ENCODE data around the gene PDLIM4. TPM values are rescaled to one million over a fixed set of nuclear protein-coding genes. Genes with fewer than 3 reads are reported as not detected.

The PDLIM4 gene
- total and polyA plus RNA-seq, 3 donors from 2014 or later: 11.8 to 20.5 (median 18.5) TPM

DNA sequence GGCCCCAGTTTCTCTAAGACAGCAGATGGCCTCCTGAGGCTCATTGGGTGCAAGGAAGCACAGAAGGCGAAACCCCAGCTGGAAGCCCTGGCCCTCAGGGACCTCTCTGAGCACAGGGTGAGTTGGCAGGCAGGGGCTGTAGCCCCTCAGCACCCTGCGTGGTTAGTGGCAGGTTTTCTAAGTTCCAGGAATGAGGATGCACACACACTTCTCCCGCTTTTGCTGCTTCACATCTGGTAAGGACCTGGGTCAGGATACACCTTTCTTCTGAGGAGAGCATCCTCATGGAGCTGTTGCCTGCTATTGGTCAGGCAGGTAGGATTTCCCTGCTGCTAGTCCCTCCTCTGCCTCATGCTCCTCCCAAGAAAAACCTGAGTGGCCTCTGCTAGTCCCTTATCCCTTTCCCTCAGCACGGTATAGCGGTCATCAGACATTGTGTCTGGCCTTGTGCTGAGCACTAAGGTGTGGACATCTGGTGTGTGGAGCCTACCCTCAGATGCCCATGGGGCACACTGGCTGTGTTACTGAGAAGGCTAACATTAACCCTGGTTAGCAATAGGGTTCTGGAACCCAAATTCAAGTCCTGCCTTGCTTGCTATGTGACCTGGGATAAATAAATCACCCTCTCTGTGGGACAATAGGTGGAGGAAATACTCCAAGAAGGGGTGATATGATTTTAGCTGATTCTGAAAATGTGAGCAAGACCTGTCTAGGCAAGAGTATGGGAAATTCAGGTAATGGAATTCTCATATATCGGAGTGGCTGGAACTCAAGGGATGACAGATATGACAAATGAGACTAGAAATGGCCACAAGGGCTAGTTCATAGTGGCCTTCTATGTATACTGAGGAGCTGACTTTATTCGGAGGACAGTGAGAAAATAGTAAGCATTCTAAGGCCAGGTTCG, 38.3 kb downstream of the PDLIM4 start:
- Histone ChIP-seq H3K4me1 (peaks cover 10% of the 10 kb centered on the region), H3K27me3 (no peaks in the 10 kb centered on the region), H3K27ac (no peak overlapping the region), H3K9me3 (no peaks in the 10 kb centered on the region), H3K36me3 (ENCODE audit: low read depth, missing control alignments) (no peaks in the 10 kb centered on the region), H3K4me3 (no peak overlapping the region)
- 75 to 89% methylated on average over 8 of the region's 8 CpGs for WGBS, 2 donors
- TF ChIP-seq CTCF (IDR thresholded peaks at IDR 0.05) (no peak), POLR2A (IDR thresholded peaks at IDR 0.05) (no peak)
- intact Hi-C loops (cut with DNase I; ENCODE audit: low total_unique reads): no loop called here
- no peak for DNase-seq

GRCh38 chr5:132296412-132297016, 39.0 kb downstream of the PDLIM4 start:
- Histone ChIP-seq H3K36me3 (ENCODE audit: low read depth, missing control alignments) (no peaks in the 10 kb centered on the region), H3K4me3 (no peak overlapping the region), H3K4me1 (peaks cover 10% of the 10 kb centered on the region), H3K27me3 (no peaks in the 10 kb centered on the region), H3K27ac (no peak overlapping the region), H3K9me3 (no peaks in the 10 kb centered on the region)
- DNase-seq: no peak
- TF ChIP-seq CTCF (IDR thresholded peaks at IDR 0.05) (no peak), POLR2A (IDR thresholded peaks at IDR 0.05) (no peak)
- 82 to 87% methylated on average over 6 to 8 of the region's 8 CpGs for WGBS, 2 donors
- intact Hi-C loops (cut with DNase I; ENCODE audit: low total_unique reads): no loop called here

DNA sequence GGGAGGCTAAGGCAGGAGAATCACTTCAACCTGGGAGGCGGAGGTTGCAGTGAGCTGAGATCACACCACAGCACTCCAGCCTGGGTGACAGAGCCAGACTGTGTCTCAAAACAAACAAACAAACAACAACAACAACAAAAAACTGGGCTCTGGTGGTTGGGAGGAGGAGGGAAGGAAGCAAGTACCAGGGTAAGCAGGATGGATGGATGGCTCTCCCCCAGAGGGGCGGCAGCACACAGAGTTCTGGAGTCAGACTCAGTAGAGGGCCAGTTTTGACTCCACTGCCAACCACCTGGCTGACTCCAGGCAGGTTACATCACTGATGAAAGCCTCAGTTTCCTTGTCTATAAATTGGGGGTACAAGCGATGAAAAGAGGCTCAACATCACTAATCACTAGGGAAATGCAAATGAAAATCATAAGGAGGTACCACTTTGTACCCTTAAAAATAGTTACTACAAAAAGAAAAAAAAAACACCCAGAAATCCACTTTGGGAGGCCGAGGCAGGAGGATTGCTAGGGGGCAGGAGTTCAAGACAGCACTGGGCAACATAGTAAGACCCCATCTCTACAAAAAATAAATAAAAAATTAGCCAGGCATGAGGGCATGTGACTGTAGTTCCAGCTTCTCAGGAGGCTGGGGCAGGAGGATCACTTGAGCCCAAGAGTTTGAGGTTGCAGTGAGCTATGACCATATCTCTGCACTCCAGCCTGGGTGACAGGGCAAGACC, 39.9 kb downstream of the PDLIM4 start:
- no peak overlapping the region for H3K27ac ChIP-seq
- intact Hi-C loops (cut with DNase I; ENCODE audit: low total_unique reads): no loop called here

More for the DNA sequence above, 39.9 kb downstream of the PDLIM4 start:
- no peaks in the 10 kb centered on the region for H3K27me3 ChIP-seq
- no peak for TF ChIP-seq POLR2A (IDR thresholded peaks at IDR 0.05)
- no peak for TF ChIP-seq CTCF (IDR thresholded peaks at IDR 0.05)
- H3K4me1 ChIP-seq: peaks cover 10% of the 10 kb centered on the region
- no peak for DNase-seq
- 86 to 95% methylated on average over 4 of the region's 4 CpGs for WGBS, 2 donors
- H3K36me3 ChIP-seq (ENCODE audit: low read depth, missing control alignments): no peaks in the 10 kb centered on the region
- no peaks in the 10 kb centered on the region for H3K9me3 ChIP-seq
- no peak overlapping the region for H3K4me3 ChIP-seq

All from testis (tissue), 3 donors.